ENCODE results near the gene FOXRED2. TPM values are rescaled to one million over a fixed set of nuclear protein-coding genes. Genes with fewer than 3 reads are reported as not detected.
"Not testable (repeated sequence)": the region's sequence is repeated elsewhere in the genome, so short reads cannot be mapped to it uniquely, and the experiment has no call there.

FOXRED2 gene
- total RNA-seq, 1 donor from 2014 or later = 10.6 TPM

- DNase-seq = no peak
Measured at GRCh38 chr22:36469094-36469710, 37.6 kb downstream of the FOXRED2 start.

GRCh38 chr22:36467946-36468345, 38.9 kb downstream of the FOXRED2 start:
- no peak for DNase-seq

DNA sequence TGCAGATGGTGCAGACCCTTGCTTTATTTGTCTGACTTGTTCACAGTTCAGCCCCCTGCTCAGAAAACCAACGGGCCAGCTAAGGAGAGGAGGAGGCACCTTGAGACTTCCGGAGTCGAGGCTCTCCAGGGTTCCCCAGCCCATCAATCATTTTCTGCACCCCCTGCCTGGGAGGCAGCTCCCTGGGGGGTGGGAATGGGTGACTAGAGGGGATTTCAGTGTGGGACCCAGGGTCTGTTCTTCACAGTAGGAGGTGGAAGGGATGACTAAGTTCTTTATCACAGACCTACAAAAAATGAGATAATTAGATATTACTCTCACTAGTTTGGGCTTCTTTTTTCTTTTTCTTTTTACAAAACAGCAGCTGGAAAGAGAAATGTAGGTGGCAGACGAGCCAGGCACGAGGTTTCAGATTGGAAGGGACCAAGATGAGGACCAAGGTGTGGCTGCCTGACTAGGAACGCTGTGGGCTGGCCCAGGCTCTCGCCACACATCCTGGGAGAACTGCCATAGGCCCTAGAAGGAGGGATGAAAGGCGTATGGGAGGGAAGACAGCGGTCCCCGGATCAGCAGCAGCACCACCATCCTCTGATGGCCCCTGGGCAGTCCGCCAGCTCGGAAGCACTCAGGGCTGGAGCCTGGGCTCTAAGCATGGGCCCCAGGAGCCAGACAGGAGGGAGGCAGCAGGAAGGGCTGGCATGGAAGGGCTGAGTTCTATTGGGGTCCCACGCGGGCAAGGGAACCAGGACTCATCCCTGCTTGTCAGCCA, 39.6 kb downstream of the FOXRED2 start:
- DNase-seq = no peak

DNA sequence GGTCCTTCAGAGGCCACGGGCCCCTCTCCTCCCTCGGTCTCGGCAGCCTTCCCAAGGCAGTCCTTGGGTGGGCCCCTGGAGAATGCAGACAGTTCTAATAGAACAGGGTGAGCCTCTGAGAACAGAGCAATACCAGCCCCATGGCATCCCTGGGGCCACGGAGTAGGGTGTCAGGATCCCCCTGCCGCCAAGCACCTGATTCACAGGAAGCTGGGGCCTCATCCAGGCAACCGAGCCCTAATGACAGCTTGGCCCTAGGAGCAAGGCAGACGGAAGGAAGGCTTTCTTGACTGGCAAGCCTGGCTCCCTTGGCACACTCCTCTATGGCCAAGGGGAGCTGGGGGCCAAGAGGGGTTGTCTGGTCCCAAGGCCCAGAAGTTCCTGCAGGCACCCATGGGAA, 40.6 kb downstream of the FOXRED2 start:
- no peak for DNase-seq

DNA sequence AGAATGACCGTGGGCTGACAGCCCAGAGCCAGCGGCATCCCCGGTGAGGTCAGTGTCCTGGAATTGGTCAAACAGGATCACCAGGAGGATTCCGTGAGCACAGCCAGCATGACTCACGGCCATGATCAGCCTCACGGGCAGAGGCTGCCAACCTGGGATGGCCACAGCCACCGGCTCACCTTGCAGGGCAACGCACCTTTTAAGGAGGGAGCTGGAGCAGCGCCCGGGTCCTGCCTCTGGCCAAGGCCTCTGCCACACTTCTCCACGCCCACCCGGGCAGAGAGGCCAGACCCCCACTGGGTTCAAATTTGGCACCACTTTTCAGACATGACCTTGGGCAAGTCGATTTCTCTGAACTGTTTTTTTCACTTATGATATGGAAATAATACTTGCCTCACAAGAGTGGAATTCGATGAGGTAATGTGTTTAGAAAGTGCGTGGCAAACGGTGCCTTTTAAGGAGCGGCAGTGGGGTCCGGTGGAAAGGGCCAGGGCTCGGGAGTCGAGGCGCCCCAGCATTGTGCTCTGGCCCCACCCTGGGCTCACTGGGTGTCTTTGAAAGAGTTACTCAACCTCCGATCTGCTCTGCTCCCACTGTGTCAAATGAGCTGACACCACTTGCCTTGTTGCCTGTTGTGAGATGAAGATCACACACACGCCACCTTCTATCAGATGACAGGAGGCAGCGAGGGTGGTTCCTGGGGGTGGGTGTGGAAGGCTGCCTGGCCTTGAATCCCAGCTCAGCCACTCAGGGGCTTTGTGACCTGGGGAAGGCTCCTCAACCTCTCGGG, 41.4 kb downstream of the FOXRED2 start:
- DNase-seq = no peak

DNA sequence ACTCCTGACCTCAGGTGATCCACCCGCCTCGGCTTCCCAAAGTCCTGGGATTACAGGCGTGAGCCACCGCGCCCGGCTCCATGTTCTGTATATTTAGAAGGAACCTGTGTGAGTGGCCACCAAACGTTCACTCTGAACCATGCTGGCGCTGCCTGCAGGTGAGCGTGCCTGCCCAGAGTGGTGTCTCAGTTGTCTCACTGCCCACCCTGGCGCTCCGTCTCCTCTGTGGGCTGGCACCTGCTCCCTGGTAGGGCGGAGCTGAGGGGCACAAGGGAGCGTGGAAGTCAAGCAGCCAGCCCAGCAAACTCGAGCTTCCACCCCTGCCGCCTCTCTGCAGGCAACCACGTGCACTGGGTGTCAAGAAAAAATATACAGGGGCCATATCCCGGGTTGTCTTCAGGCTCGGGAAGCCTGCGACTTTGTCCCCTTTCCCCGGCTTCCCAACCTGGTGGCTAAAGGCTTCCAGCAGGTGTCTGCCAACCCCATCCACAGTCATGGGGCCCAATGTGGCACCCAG, 42.1 kb downstream of the FOXRED2 start:
- no peak for DNase-seq

GRCh38 chr22:36463783-36464184, 43.1 kb downstream of the FOXRED2 start:
- DNase-seq = no peak

DNA sequence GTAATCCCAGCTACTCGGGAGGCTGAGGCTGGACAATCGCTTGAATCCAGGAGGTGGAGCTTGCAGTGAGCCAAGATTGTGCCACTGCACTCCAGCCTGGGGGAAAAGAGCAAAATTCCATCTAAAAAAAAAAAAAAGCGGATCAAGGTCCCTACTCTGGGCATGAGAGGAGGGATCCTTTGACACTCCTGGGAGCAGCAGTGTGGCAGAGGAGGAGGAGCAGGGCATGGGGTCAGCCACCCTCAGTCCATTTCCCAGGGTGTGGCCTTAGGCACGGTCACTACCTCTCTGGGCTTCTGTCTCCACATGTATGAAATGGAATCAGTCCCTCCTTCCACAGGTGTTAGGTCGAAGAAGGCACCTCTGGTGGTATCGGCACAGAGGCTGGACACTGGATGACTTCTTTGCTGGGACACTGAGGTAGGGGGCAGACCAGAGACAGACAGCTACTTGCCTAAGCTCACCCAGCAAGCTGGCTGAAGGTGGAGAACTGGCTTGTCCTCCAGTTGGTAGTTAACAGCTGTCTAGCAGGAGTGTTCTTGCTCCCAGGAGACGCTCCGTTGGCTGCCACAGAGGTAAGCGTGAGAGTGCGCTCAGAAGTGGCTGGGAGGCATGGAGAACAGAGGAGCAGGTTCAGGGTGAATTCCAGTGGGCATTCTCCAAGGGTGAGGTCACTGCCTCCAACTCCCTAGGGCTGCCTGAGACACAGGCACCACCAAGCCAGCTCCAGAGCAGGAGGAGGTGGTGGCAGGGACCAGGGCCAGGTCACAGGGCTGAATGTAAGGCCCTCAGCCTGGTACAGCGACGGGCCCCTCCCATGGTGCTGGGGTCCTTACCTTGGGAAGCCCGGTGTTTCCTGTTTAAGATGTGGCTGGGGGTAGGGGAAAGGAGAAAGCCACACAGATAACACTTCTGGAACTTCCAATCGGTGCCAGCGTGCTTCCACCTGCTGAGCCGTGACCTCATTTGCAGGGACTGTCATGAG, 44.9 kb downstream of the FOXRED2 start:
- no peak for DNase-seq

DNA sequence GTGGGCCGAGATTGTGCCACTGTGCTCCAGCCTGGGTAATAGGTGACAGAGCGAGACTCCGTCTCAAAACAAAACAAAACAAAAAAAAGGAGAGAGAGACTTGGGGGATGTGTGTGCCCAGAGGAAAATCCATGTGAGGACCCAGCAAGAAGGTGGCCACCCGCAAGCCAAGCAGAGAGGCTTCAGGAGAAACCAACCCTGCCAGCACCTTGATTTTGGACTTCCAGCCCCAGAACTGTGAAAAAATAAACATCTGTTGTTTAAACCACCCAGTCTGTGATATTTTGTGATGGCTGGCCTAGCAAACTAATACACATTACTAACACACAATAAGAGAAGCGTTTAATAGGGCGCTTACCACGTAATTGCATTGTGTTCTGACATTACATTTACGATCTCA, 46.6 kb downstream of the FOXRED2 start:
- DNase-seq = no peak

DNA sequence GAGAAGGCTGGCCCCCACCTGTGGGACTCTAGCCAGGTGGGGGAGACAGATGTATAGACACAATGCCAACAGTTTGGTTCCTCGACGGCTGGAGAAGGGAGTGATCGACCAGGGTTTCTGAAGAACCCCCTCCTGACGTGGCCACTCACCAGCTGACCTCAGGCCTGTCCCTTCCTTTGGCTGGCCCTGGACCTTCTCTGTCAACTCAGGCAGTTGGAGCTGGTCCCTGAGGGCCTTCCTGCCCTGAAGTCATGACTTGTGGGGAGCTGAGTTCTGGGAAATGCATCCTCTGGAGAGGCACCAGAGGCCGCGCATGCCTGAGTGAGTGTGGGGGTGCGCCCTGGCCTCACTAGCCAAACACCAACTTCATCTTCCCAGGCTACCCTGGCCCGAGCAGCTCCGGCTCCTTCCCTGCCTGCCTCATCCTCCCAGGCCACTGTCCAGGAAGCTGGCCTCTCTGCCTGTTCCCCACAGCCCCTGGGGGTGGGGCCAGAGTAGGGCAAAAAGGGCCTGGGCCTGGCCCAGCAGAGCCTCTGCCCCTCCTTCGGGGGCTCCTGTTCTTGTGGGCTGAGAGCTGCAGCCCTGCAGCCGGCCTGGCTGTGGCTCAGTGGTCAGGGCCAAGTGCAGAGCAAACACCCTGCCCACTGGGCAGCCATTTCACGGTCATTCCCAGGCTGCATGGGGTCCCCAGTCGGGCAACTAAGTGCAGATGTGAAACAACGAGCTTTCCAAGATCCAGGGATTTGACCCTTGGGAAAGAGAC, 49.0 kb downstream of the FOXRED2 start:
- DNase-seq = no peak

GRCh38 chr22:36456464-36456845, 50.4 kb downstream of the FOXRED2 start:
- no peak for DNase-seq

GRCh38 chr22:36455571-36456463, 51.0 kb downstream of the FOXRED2 start:
- no peak for DNase-seq

DNA sequence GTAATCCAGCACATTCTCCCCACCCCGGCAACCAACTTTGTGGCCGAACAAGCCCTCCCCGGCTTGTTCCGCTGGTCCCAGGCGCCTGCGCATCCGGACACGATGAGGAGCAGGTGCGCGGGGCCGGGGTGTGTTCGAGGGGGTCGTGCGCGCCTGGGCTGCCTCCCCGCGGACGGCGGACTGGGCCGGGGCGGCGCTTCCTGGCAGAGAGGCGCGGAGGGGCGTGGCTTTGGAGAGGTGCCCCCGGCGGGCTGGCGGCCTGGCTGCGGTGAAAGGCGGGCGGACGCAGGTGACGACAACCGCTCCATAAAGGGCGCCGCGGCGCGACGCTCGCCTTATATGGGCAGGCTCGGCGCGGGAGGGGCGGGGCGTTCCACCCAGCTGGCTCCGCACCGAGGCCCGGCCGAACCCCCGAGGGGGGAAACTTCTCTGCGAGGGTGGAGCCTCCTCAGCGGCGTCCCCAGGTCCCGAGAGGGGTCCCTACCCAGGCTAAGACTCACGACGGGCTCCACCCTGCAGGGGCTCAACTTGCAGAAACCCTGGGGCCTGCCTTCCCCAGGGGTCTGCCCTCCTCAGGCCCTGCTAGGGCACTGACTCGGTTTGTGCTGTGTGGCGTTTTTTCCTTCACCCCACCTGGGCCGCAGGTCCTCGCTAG, 51.8 kb downstream of the FOXRED2 start:
- peak; percentile 74 for DNase-seq

- no peak for DNase-seq
Measured at GRCh38 chr22:36453855-36454378, 52.9 kb downstream of the FOXRED2 start.

DNA sequence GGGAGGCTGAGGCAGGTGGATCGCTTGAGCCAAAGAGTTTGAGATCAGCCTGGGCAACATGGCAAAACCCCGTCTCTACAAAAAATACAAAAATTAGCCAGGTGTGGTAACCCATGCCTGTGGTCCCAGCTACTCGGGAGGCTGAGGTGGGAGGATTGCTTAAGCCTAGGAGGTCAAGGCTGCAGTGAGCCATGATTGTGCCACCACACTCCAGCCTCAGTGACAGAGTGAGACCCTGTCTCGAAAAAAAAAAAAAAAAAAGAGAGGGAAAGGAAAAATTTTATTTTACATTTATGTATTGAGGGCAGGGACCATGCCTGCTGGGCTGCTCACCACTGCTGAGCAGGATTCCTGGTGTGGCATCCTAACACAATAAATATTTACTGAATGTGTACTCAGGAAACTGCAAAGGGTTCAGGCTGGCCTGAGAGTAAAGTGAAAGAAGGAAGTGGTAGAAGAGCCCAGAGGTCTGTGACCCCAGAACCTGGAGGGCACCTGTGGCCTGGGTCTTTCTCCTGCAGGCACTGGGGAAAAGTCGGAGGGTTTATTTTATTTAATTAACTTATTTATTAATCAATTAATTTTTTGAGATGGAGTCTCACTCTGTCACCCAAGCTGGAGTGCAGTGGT, 53.7 kb downstream of the FOXRED2 start:
- not testable (repeated sequence) for DNase-seq

DNA sequence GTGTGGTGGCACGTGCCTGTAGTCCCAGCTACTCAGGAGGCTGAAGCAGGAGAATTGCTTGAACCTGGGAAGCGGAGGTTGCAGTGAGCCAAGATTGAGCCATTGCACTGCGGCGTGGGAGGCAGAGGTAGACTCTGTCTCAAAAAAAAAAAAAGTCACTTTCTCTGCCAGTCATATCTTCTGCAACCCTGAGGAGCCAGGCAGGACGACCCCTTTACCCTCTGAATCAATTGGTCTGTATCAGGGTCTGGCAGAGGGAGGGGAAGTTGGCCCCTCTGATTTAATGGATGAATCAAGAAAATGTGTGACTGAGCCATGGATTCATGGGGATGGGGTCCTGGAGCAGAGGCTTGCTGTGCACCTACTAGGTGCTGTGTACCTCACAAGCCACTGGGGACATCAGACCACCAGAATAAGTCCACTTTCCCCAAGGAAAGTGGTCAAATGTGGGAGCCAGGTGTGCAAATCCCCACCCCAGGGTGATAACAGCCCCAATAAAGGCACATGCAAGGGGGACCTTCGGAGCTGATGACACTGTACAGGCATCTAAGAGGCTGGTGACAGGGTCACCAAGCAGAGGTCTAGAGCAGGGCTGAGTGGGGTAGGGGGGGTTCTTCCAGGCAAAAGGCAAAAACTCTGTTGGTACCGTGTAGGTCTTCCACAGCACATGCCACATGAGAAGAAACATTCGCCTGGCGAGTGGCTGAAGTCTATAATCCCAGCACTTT, 54.4 kb downstream of the FOXRED2 start:
- DNase-seq = no peak

DNA sequence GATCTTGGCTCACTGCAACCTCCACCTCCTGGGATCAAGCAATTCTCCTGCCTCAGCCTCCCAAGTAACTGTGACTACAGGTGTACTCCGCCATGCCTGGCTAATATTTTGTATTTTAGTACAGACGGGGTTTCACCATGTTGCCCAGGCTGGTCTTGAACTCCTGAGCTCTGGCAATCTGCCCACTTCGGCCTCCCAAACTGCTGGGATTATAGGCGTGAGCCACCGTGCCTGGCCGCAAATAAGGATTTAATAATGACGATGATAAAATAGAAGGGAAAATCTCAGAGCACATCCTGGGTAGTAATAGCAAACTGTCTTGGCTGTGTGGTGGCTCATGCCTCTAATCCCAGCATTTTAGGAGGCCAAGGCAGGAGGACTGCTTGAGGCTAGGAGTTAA, 55.9 kb downstream of the FOXRED2 start:
- DNase-seq = not testable (repeated sequence)

GRCh38 chr22:36449596-36450175, 57.2 kb downstream of the FOXRED2 start:
- DNase-seq = no peak

Data from occipital lobe (tissue), 2 donors.